Calu3 (cell line): ENCODE measurements around the gene DAGLB. TPM values are rescaled to one million over a fixed set of nuclear protein-coding genes. Genes with fewer than 3 reads are reported as not detected.

Experiments used
- BruUV-seq: library from RNA; stranded (reverse); fragments of 400-500 nt; replicated peaks from 2 replicates; lab custom pipeline; 2021; lab: Mats Ljungman, UMichigan
- CTCF ChIA-PET: fragments of 300-600 bp; sonication (Branson Sonifier 250); formaldehyde crosslinking; loops from one replicate; lab custom pipeline; 2022; ENCODE audit warnings: antibody characterized with exemption; lab: Charles Lee
- DNase-seq: peaks from one replicate; pipeline ENCODE4 v3.0.0; 2022
- H3K27ac Mint-ChIP-seq: one replicate; pipeline ENCODE4 v1.8.0; 2022; ENCODE audit warnings: mixed read lengths; ENCODE audit not compliant: unreplicated experiment
- H3K27me3 Mint-ChIP-seq: one replicate; pipeline ENCODE4 v1.8.0; 2022; ENCODE audit warnings: mixed read lengths; ENCODE audit not compliant: unreplicated experiment
- H3K36me3 Mint-ChIP-seq: one replicate; pipeline ENCODE4 v1.8.0; 2022; ENCODE audit warnings: mild to moderate bottlenecking, moderate library complexity, mixed read lengths; ENCODE audit not compliant: insufficient read depth, unreplicated experiment
- H3K4me1 Mint-ChIP-seq: one replicate; pipeline ENCODE4 v1.8.0; 2022; ENCODE audit warnings: mild to moderate bottlenecking, low read depth, mixed read lengths; ENCODE audit not compliant: unreplicated experiment
- H3K4me3 Mint-ChIP-seq: one replicate; pipeline ENCODE4 v1.8.0; 2022; ENCODE audit warnings: mild to moderate bottlenecking, low read depth, moderate library complexity, mixed read lengths; ENCODE audit not compliant: unreplicated experiment
- H3K9me3 Mint-ChIP-seq: one replicate; pipeline ENCODE4 v1.8.0; 2022; ENCODE audit warnings: low read depth, mixed read lengths; ENCODE audit not compliant: unreplicated experiment
- CTCF ChIP-seq: fragments of 200-600 bp; IDR thresholded peaks from one replicate; pipeline ENCODE4 v1.8.0; 2022; ENCODE audit warnings: antibody characterized with exemption; ENCODE audit not compliant: unreplicated experiment
- intact Hi-C: fragments of 100-400 bp; cut with micrococcal nuclease; formaldehyde crosslinking; loops from one replicate; pipeline ENCODE4 v1.10.0; 2022; ENCODE audit not compliant: unreplicated experiment
- total RNA-seq: library from RNA; stranded (reverse); gene quantifications from 2 replicates; pipeline ENCODE4 v1.2.3, GENCODE V29; 2022

Gene DAGLB
- total RNA-seq, 1 experiment from 2014 or later = 36.8 TPM

GRCh38 chr7:6413637-6414036 is 34.1 kb downstream of the DAGLB start:
- no TSS peak for BruUV-seq
- no peak for TF ChIP-seq CTCF
- peaks cover 92% of the 10 kb centered on the region for H3K36me3 Mint-ChIP-seq
- no peaks in the 10 kb centered on the region for H3K27me3 Mint-ChIP-seq
- intact Hi-C loops = no loop called here
- CTCF ChIA-PET = no interaction called here
- no peaks in the 10 kb centered on the region for H3K4me1 Mint-ChIP-seq
- H3K9me3 Mint-ChIP-seq = no peaks in the 10 kb centered on the region
- no peak overlapping the region for H3K4me3 Mint-ChIP-seq
- H3K27ac Mint-ChIP-seq = no peak overlapping the region
- no peak for DNase-seq

- no peaks in the 10 kb centered on the region for H3K4me1 Mint-ChIP-seq
- H3K9me3 Mint-ChIP-seq = no peaks in the 10 kb centered on the region
- intact Hi-C loops = no loop called here
- H3K27me3 Mint-ChIP-seq = no peaks in the 10 kb centered on the region
- H3K27ac Mint-ChIP-seq = peak overlapping the region; percentile 59
- DNase-seq = no peak
- CTCF ChIA-PET = interaction anchor here (0.6 to 0.7 kb wide), 2 partner anchors 8 to 124 kb away, joined by 4 read pairs; no protein-coding TSS in a partner anchor
- BruUV-seq = no TSS peak
- TF ChIP-seq CTCF = no peak
- no peak overlapping the region for H3K4me3 Mint-ChIP-seq
- peaks cover 96% of the 10 kb centered on the region for H3K36me3 Mint-ChIP-seq
Observed at GRCh38 chr7:6409944-6410693, 37.6 kb downstream of the DAGLB start.

- DNase-seq = no peak
- no TSS peak for BruUV-seq
- Mint-ChIP-seq H3K9me3 (no peaks in the 10 kb centered on the region), H3K36me3 (peaks cover 96% of the 10 kb centered on the region), H3K27ac (peak overlapping the region; percentile 59), H3K4me1 (peaks cover 2% of the 10 kb centered on the region), H3K27me3 (no peaks in the 10 kb centered on the region), H3K4me3 (no peak overlapping the region)
- TF ChIP-seq CTCF = no peak
- intact Hi-C loops = no loop called here
- CTCF ChIA-PET = no interaction called here
Observed at GRCh38 chr7:6409091-6409490, 38.7 kb downstream of the DAGLB start.

- H3K9me3 Mint-ChIP-seq = no peaks in the 10 kb centered on the region
- CTCF ChIA-PET = interaction anchor here (0.6 to 1.7 kb wide), 3 partner anchors 8 to 31 kb away, joined by 3 read pairs; no protein-coding TSS in a partner anchor
- H3K4me3 Mint-ChIP-seq = no peak overlapping the region
- intact Hi-C loops = no loop called here
- no peak for DNase-seq
- peaks cover 8% of the 10 kb centered on the region for H3K4me1 Mint-ChIP-seq
- H3K36me3 Mint-ChIP-seq = peaks cover 96% of the 10 kb centered on the region
- peak overlapping the region; percentile 27 for H3K27ac Mint-ChIP-seq
- no TSS peak for BruUV-seq
- no peaks in the 10 kb centered on the region for H3K27me3 Mint-ChIP-seq
- TF ChIP-seq CTCF = no peak
Observed at GRCh38 chr7:6407434-6407833, 40.3 kb downstream of the DAGLB start.
